HG03469 (cell line): ENCODE measurements around the gene CEP85L.
A peak's percentile ranks its signal among the peaks of the same experiment; 100 is the strongest.

ENCODE experiments used
- ATAC-seq: cut with Tn5 transposase; IDR thresholded peaks from one replicate; pipeline ENCODE4 v1.9.1; 2021; ENCODE audit warnings: mild to moderate bottlenecking, moderate library complexity, moderate number of reproducible peaks; ENCODE audit not compliant: unreplicated experiment

Gene CEP85L

GRCh38 chr6:118651282-118652050, at the start of gene CEP85L:
Gene CEP85L, minus strand, starts transcription at chr6:118651591. Its CDS starts 322 bp downstream, at chr6:118651269.
- ATAC-seq = peak; percentile 84

DNA sequence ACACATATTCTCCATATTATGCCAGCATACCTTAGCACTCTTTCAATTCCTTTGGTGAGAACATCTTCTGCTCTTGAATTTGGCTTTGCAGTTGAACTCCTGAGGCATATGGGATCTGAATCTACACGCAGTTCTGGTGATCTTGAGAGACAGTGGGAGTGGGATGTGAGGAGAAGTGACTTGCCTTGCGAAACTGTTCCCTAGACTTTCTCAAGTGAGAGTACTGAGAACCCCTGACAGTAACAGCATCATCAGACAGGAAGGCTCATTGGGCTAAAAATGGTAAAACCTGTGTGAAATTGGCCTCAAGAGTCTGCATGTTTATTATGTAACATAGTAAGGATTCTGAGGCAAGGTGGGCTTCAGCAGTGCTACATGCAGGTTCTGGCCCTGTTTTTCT, 49.1 kb upstream of the CEP85L start:
- no peak for ATAC-seq

DNA sequence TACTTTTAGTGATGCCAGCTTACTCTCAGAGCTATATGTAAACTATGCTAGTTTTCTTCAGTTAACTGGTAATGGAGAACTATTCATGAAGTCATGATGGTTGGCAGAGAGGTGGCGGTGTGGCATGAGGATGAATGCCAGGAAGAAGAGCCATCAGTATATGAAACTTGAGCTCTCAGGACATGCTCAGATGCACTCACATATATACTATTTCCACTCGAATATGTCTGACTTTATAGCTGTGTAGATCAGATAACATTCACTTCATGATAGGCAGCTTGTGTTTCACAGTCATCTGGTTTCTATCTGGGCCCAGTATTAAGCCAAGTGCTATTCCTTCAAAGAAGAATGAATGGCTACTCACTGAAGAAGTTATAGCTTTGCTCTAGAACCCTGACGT, 46.2 kb upstream of the CEP85L start:
- ATAC-seq = no peak

DNA sequence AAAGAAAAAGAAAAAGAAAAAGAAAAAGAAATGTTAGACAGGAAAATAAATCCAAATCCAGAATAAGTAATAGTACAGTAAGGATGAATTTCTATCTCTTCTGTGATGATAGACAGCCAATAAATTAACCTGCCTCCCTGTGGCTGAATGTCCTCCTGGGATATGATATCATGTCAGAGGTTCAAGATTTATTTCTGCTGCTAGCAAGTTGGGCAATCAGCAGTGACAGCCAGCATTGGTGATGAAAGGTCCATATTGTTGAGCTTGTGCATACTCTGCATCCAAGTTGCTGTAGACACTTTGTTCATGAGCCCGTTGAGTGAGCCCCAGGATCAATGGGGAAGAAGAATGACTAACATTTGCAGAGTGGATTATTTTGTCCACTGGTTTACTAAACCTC, 44.9 kb upstream of the CEP85L start:
- no peak for ATAC-seq

- no peak for ATAC-seq
Measured at GRCh38 chr6:118693562-118693961, 42.2 kb upstream of the CEP85L start.

- no peak for ATAC-seq
Measured at GRCh38 chr6:118685823-118686449, 34.5 kb upstream of the CEP85L start.

- ATAC-seq = no peak
Measured at GRCh38 chr6:118683881-118684872, 32.8 kb upstream of the CEP85L start.

GRCh38 chr6:118680452-118681095, 29.2 kb upstream of the CEP85L start:
- peak; percentile 71 for ATAC-seq

DNA sequence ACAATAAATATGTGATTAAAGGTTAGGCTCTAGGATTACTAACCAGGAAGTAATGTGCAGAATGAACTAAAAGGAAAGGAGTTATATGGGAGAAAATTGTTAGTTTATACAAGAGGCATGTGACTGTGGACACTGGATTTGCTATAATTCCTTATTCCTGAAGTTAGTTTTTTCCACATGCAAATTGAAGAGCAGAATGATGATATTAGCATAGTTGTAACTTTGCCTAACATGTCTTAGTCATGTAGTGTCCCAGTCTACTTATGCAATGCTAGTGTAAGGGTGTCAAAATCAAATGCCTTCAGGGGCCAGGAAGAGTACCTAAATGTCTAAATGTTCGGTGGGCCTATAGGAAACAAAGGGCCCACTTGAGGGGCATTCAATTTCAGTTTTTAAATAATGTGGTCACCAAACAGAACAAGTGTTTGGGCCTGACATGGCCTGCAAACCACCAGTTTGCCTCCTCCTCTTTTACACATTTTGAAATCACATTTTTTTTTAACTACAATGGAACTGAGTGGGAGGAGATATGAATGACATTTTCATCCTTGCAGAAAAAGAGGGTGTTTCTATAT, 28.0 kb upstream of the CEP85L start:
- ATAC-seq = no peak

DNA sequence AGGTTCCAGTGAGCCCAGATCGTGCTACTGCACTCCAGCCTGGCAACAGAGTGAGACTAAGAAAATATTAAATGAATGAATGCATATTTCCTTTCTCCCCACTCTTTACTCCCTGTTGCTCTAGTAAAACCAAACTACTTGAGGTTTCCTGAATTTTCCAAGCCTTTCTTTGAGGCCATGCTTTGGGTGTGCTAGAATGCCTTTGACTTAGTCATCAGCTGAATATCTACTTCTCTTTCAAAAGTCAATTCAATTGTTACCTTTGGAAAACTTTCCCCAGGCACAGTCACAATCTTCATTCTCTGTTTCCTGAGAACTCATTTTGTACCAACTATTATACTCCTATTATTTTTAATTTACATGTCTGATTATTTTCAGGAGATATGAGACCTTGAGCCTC, 27.5 kb upstream of the CEP85L start:
- ATAC-seq = no peak

DNA sequence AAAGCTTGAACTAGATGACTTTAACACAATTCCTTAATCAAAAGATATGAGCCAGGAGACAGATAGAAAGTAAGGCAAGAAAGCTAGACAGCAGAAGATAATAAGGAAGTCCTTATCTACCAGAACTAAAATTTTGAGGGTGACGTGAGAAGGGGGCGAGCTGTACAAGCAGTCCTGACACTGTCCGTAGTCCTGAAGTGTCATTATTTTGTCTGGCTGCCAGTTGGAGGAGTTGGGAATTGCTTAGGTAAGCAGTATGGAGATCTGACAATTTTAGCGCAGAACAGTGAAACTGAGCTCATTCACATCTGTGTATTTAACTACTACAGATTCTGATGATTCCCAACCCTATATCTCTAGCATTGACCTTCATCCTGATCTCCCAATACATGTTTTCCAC, 25.8 kb upstream of the CEP85L start:
- no peak for ATAC-seq

GRCh38 chr6:118675225-118675624, 23.8 kb upstream of the CEP85L start:
- ATAC-seq = no peak

- no peak for ATAC-seq
Measured at GRCh38 chr6:118674772-118675171, 23.4 kb upstream of the CEP85L start.

DNA sequence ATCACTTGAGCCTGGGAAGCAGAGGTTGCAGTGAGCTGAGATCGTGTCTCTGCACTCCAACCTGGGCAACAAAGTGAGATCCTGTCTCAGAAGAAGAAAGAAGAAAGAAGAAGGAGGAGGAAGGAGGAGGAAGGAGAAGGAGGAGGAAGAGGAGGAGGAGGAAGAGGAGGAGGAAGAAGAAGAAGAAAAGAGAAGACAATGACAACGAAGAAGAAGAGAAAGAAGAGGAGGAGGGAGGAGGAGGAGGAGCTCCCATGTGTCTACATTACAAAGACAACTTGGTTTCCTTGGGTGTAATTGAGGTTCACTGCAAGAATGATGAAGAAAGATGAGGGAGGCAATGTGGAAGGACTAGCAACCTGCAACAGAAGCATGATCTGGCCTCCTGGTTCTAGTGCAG, 21.3 kb upstream of the CEP85L start:
- no peak for ATAC-seq

GRCh38 chr6:118669561-118669960, 18.2 kb upstream of the CEP85L start:
- no peak for ATAC-seq

GRCh38 chr6:118668761-118669385, 17.5 kb upstream of the CEP85L start:
- ATAC-seq = no peak

DNA sequence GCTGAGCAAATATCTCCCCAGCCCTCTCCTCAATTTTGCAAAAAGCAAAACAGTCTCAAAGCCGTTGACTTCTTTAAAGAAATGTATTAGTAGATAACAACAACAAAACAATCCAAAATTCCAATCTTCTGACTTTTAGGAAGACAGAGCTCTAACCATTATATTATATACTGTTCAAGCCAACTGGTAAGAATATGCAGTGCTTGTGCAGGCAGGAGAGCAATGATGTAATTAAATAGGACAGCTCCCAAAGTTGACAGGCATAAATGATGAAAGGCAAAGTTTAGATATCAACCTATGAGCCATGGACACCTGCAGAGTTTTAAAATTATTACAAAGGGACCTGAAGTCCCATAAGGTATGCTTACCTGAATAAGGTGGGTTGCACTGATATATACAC, 16.6 kb upstream of the CEP85L start:
- ATAC-seq = no peak

DNA sequence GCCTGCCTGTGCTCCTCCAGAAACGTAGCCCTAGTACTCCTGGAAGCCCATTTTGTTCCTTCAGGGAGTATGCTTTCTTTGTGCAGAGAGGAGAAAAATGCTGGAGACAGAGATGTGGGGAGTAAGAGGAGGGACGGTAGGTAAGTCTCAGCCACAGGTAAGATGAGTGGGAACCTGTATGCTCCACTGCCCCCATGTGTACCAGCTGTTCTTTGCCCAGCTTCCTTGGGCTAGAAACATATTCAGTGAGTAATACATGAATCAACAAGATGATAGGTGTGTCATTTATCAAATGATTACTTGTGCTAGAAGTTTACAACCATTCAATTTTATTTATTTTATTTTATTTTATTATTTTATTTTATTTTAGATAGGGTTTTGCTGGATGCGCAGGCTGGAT, 13.6 kb upstream of the CEP85L start:
- no peak for ATAC-seq

DNA sequence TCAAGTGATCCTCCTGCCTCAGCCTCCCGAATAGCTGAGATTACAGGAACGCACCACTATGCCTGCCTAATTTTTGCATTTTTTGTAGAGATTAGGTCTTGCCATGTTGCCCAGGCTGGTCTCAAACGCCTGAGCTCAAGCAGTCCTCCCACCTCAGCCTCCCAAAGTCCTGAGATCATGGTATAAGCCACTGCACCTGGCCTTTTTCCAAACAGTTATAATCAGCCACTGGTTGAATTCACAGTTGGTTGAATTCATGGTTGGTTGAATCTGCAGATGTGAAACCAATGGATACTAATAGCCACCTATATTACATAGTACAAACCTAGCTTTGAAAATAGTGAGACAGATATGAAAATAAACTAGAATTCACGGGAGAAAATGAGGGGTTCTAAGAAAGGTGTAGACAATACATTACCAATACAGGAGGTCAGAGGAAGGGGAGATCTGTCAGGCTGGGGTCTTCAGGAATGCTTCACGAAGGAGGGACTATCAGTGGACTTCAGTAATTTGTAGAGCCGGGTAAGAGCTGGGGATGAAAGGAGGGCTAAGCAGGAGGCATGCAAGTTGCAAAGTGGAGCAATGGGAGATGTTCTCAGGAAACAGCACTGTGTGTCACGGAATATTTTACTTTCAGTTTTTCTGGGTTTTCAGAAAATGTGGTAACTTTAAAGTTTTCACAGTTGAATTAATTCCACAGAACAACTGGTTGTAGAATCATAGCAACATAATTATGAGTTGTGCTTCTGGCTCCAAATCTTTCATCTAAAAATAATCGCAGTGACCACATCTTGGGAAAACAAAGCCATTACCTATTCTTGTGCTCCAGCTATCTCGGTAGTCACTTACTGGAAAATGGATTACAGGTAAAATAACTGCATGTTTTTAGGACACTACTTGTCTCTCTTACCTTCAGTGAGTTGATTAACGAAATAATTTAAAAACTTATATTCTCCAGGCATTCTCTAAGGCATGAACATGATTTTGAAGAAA, 12.9 kb upstream of the CEP85L start:
- no peak for ATAC-seq
